Vagina (tissue), 2 donors: ENCODE results near the gene N4BP2.

Source experiments
- CTCF ChIP-seq, 3 experiments: fragments of 450-650 bp in 2 of 3; fragments of 200-600 bp in 1 of 3; sonication (generic) in 1 of 3; IDR thresholded peaks; one replicate each; pipeline ENCODE4 v1.5.1; 2017 to 2019; ENCODE audit warnings: antibody characterized with exemption in 3 of 3, mild to moderate bottlenecking in 2 of 3, moderate library complexity in 2 of 3
- POLR2A ChIP-seq, 2 donors: fragments of 450-650 bp; IDR thresholded peaks; one replicate each; pipeline ENCODE4 v1.6.1; 2017; ENCODE audit warnings: antibody characterized with exemption in 2 of 2, mild to moderate bottlenecking in 2 of 2, moderate library complexity in 2 of 2

- TF ChIP-seq CTCF (IDR thresholded peaks at IDR 0.05) = no peak
- no peak for TF ChIP-seq POLR2A (IDR thresholded peaks at IDR 0.05)
Measured at GRCh38 chr4:40134206-40134917, 77.7 kb downstream of the N4BP2 start.
